Measurements from ENCODE around the gene NRARP.

GRCh38 chr9:137308057-137308619 is 6.1 kb upstream of the NRARP start:
- no peak for TF ChIP-seq FOXJ3 (CRISPR knock-in tag; IDR thresholded peaks at IDR 0.05; ENCODE audit: borderline replicate concordance)
- TF ChIP-seq, protein P1, sequence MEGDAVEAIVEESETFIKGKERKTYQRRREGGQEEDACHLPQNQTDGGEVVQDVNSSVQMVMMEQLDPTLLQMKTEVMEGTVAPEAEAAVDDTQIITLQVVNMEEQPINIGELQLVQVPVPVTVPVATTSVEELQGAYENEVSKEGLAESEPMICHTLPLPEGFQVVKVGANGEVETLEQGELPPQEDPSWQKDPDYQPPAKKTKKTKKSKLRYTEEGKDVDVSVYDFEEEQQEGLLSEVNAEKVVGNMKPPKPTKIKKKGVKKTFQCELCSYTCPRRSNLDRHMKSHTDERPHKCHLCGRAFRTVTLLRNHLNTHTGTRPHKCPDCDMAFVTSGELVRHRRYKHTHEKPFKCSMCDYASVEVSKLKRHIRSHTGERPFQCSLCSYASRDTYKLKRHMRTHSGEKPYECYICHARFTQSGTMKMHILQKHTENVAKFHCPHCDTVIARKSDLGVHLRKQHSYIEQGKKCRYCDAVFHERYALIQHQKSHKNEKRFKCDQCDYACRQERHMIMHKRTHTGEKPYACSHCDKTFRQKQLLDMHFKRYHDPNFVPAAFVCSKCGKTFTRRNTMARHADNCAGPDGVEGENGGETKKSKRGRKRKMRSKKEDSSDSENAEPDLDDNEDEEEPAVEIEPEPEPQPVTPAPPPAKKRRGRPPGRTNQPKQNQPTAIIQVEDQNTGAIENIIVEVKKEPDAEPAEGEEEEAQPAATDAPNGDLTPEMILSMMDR (IDR thresholded peaks at IDR 0.05): no peak
- TF ChIP-seq ATF1 (CRISPR knock-in tag; IDR thresholded peaks at IDR 0.05): no peak
- no peak for TF ChIP-seq ETV6 (CRISPR knock-in tag; IDR thresholded peaks at IDR 0.05)
- TF ChIP-seq JUN (CRISPR knock-in tag; IDR thresholded peaks at IDR 0.05): no peak
- TF ChIP-seq IRF2 (CRISPR knock-in tag; IDR thresholded peaks at IDR 0.05; ENCODE audit: borderline replicate concordance, low read depth): no peak
- TF ChIP-seq, protein P2, sequence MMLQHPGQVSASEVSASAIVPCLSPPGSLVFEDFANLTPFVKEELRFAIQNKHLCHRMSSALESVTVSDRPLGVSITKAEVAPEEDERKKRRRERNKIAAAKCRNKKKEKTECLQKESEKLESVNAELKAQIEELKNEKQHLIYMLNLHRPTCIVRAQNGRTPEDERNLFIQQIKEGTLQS (CRISPR knock-in tag; conservative IDR thresholded peaks at IDR 0.05): no peak
- no peak for TF ChIP-seq NFE2L1 (CRISPR knock-in tag; IDR thresholded peaks at IDR 0.05)
- no peak for TF ChIP-seq USF1 (CRISPR knock-in tag; IDR thresholded peaks at IDR 0.05)
- no peak for TF ChIP-seq E2F1 (CRISPR knock-in tag; IDR thresholded peaks at IDR 0.05)
- TF ChIP-seq, protein P3, sequence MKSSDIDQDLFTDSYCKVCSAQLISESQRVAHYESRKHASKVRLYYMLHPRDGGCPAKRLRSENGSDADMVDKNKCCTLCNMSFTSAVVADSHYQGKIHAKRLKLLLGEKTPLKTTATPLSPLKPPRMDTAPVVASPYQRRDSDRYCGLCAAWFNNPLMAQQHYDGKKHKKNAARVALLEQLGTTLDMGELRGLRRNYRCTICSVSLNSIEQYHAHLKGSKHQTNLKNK (CRISPR knock-in tag; IDR thresholded peaks at IDR 0.05): no peak
- TF ChIP-seq NR3C1 (CRISPR knock-in tag; conservative IDR thresholded peaks at IDR 0.05; ENCODE audit: low read depth): no peak

All from WTC11 (cell line).